ENCODE measurements around the gene CEMP1. TPM values are rescaled to one million over a fixed set of nuclear protein-coding genes. Genes with fewer than 3 reads are reported as not detected.

The CEMP1 gene
- total RNA-seq, 5 donors from 2014 or later (not counting 1 experiment from before 2014, with no cell fraction given) = 0.26 to 3.1 (median 1.1) TPM; not detected in 1

DNA sequence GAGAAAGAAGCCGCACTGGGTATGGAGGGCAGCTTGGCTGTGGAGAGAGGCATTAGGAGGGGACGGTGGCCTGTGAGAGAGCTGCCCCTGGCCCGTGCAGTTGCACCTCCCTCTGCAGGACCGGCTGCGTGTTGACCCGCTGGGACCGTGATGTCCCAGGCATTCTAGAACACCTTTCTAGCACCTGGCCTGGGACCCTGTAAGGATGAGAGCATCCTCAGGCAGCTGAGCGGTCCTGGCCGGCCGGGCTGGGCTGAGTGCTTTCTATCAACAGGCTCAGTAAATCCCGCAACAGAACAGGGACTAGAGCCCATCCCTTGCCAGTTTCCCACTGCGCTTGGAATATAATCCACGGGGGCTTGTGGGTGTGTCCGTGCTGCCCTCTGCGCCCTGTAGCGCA, 41.6 kb downstream of the CEMP1 start:
- peaks cover 11 to 19% (median 11%) of the 10 kb centered on the region in 3 donors for H3K4me1 Mint-ChIP-seq
- 96% methylated on average over 15 of the region's 16 CpGs for WGBS (ENCODE audit: insufficient coverage)
- POLR2A ChIA-PET = no interaction called here
- Histone ChIP-seq H3K36me3 (ENCODE audit: control insufficient read depth in 2 of 2, extremely low read depth in 1 of 2, insufficient read depth in 1 of 2, low read length in 1 of 2) (peaks cover 0 to 4% of the 10 kb centered on the region in 2 donors), H3K9me3 (no peaks in the 10 kb centered on the region), H3K27me3 (replicated peaks in 1 of 2; ENCODE audit: control insufficient read depth in 2 of 2, extremely low read depth in 1 of 2, insufficient read depth in 2 of 2, low read length in 1 of 2) (peaks cover 0 to 4% of the 10 kb centered on the region in 2 experiments), H3K27ac (ENCODE audit: low read length) (no peak overlapping the region), H3K4me1 (ENCODE audit: control insufficient read depth in 1 of 2, extremely low read depth in 1 of 2, insufficient read depth in 2 of 2, low read length in 2 of 2) (peaks cover 5 to 23% of the 10 kb centered on the region in 2 experiments), H3K4me3 (ENCODE audit: control insufficient read depth in 1 of 2, extremely low read depth in 1 of 2, low read length in 1 of 2) (no peak overlapping the region)
- H3K27me3 Mint-ChIP-seq = no peaks in the 10 kb centered on the region
- H3K9me3 Mint-ChIP-seq = no peaks in the 10 kb centered on the region
- CTCF ChIA-PET = no interaction called here
- no peak overlapping the region for H3K4me3 Mint-ChIP-seq
- no peak for DNase-seq
- H3K27ac Mint-ChIP-seq = no peak overlapping the region
- H3K36me3 Mint-ChIP-seq = no peaks in the 10 kb centered on the region
- ATAC-seq (replicated peaks in 1 of 4) = no peak

DNA sequence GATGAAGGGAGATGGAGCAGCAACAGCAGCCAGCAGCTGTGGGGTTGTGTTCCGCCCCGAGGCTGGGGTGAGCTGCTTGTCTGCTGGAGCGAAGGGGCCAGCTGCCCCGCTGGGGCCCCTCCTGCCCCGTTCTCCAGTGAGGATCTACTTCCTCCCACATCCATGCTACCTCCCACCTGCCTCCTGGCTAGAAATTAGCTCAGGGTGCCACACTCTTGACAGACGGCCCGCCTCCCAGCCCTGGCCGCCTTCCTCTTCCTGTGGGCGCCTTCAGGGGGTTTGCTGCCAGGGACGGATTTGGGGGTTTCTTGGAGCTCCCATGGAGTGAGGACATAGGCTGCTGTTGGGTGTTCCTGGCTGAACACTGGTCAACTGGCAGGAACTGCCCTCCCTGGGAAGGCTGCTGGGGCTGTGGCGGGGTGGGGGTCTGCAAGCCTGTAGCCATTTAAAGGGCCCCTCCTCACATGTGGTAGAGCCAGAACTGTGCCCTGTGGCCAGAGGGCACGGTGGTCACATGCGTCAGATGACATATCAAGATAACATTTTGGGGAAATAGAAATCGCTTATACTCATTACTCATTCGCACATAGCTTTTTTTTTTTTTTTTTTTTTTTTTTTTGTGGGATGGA, 43.2 kb downstream of the CEMP1 start:
- H3K4me1 ChIP-seq (ENCODE audit: control insufficient read depth in 1 of 2, extremely low read depth in 1 of 2, insufficient read depth in 2 of 2, low read length in 2 of 2) = peaks cover 5 to 23% of the 10 kb centered on the region in 2 experiments
- peaks cover 0 to 4% of the 10 kb centered on the region in 2 experiments for H3K27me3 ChIP-seq (replicated peaks in 1 of 2; ENCODE audit: control insufficient read depth in 2 of 2, extremely low read depth in 1 of 2, insufficient read depth in 2 of 2, low read length in 1 of 2)
- no peak overlapping the region for H3K4me3 ChIP-seq (ENCODE audit: control insufficient read depth in 1 of 2, extremely low read depth in 1 of 2, low read length in 1 of 2)
- H3K27me3 Mint-ChIP-seq = no peaks in the 10 kb centered on the region
- 78% methylated on average over 4 of the region's 15 CpGs for WGBS (ENCODE audit: insufficient coverage)
- H3K4me3 Mint-ChIP-seq = peak overlapping the region in 1 of 3 donors; percentile 42
- POLR2A ChIA-PET = interaction anchor here in 1 of 2 donors (0.6 kb wide), 1 partner anchor 333 kb away, joined by 3 read pairs; the partner anchor contains the start of gene TRAF7
- DNase-seq (no peak), ATAC-seq (replicated peaks in 1 of 4) (no peak)
- H3K4me1 Mint-ChIP-seq = peaks cover 11 to 19% (median 11%) of the 10 kb centered on the region in 3 donors
- no peak overlapping the region for H3K27ac ChIP-seq (ENCODE audit: low read length)
- H3K9me3 Mint-ChIP-seq = no peaks in the 10 kb centered on the region
- H3K27ac Mint-ChIP-seq = no peak overlapping the region
- peaks cover 0 to 4% of the 10 kb centered on the region in 2 donors for H3K36me3 ChIP-seq (ENCODE audit: control insufficient read depth in 2 of 2, extremely low read depth in 1 of 2, insufficient read depth in 1 of 2, low read length in 1 of 2)
- H3K9me3 ChIP-seq = no peaks in the 10 kb centered on the region
- H3K36me3 Mint-ChIP-seq = no peaks in the 10 kb centered on the region
- CTCF ChIA-PET = interaction anchor here in 1 of 2 donors (0.6 kb wide), 2 partner anchors 94 to 286 kb away, joined by 3 to 4 read pairs; no protein-coding TSS in a partner anchor

DNA sequence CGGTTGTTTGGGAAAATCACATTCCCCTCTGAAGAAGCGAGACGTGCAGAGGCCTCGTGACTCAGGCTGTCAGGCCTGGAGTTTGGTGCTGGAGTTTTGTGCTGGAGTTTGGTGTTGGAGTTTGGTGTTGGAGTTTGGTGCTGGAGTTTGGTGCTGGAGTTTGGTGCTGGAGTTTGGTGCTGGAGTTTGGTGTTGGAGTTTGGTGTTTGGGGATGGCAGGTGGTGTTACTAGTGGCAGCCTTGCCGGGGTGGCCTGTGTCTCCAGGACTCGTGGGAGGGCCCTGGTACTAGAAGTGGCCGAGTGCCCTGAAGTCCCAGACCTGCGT, 43.7 kb downstream of the CEMP1 start:
- WGBS (ENCODE audit: insufficient coverage) = 61% methylated on average over 8 of the region's 8 CpGs
- Histone ChIP-seq H3K36me3 (ENCODE audit: control insufficient read depth in 2 of 2, extremely low read depth in 1 of 2, insufficient read depth in 1 of 2, low read length in 1 of 2) (peaks cover 0 to 4% of the 10 kb centered on the region in 2 donors), H3K9me3 (no peaks in the 10 kb centered on the region), H3K4me3 (ENCODE audit: control insufficient read depth in 1 of 2, extremely low read depth in 1 of 2, low read length in 1 of 2) (no peak overlapping the region), H3K27ac (ENCODE audit: low read length) (peak overlapping the region; percentile 53), H3K4me1 (ENCODE audit: control insufficient read depth in 1 of 2, extremely low read depth in 1 of 2, insufficient read depth in 2 of 2, low read length in 2 of 2) (peaks cover 5 to 23% of the 10 kb centered on the region in 2 experiments), H3K27me3 (replicated peaks in 1 of 2; ENCODE audit: control insufficient read depth in 2 of 2, extremely low read depth in 1 of 2, insufficient read depth in 2 of 2, low read length in 1 of 2) (peaks cover 0 to 4% of the 10 kb centered on the region in 2 experiments)
- Mint-ChIP-seq H3K27me3 (no peaks in the 10 kb centered on the region), H3K9me3 (no peaks in the 10 kb centered on the region), H3K4me3 (peak overlapping the region in 2 of 3 donors; percentile 42 to 49), H3K4me1 (peaks cover 11 to 19% (median 13%) of the 10 kb centered on the region in 3 donors), H3K27ac (peak overlapping the region; percentile 68 to 85), H3K36me3 (no peaks in the 10 kb centered on the region)
- ChIA-PET CTCF (no interaction called here), POLR2A (no interaction called here)
- DNase-seq (no peak), ATAC-seq (replicated peaks in 1 of 4) (no peak)

DNA sequence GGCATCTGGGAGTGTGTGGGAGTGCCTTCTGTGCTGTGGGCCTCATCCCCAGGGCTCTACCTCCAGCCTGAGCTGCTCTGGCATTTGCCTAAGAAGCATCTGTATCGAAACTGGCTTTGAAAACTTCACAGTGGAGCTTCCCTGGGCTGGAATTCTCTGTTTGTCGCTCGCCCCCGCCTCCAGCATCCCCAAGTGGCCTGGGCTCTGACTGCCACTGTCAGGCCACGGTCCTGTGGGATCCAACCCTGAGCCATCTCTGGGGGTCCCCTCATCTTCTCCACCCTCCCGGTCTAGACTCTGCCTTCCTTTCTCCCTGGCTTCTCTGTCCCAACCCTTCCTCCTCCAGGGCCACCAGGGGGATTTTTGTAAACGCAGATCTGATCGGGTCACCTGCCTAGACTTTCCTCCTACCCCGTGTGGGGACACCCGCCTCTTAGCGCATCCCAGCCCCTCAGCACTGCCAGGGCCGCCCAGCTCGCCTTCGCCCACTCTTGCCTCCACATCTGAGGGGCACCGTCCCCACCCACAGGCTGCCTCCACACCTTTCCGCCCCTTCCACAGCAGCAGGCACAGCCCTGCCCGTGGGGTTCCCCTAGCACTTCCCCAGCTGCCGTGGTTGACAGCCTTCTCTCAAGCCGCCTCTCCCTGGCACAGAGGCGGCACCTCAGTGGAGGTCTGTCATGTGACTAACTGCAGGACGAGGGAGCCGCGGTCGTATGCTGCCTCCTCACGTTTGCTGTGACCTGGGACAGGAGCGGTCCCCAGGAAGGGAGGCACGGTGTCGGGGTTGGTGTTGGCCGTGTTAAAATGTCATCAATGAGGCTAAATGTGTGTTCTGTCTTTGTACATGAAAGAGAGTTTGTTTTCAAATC, 44.3 kb downstream of the CEMP1 start:
- peak overlapping the region; percentile 53 for H3K27ac ChIP-seq (ENCODE audit: low read length)
- Mint-ChIP-seq H3K36me3 (no peaks in the 10 kb centered on the region), H3K27ac (peak overlapping the region; percentile 68 to 85), H3K27me3 (no peaks in the 10 kb centered on the region), H3K9me3 (no peaks in the 10 kb centered on the region), H3K4me3 (peak overlapping the region in 2 of 3 donors; percentile 42 to 49), H3K4me1 (peaks cover 12 to 19% (median 19%) of the 10 kb centered on the region in 3 donors)
- H3K27me3 ChIP-seq (replicated peaks in 1 of 2; ENCODE audit: control insufficient read depth in 2 of 2, extremely low read depth in 1 of 2, insufficient read depth in 2 of 2, low read length in 1 of 2) = peaks cover 0 to 4% of the 10 kb centered on the region in 2 experiments
- peak overlapping the region in 1 of 2 donors; percentile 7 for H3K4me3 ChIP-seq (ENCODE audit: control insufficient read depth in 1 of 2, extremely low read depth in 1 of 2, low read length in 1 of 2)
- 25% methylated on average over 28 of the region's 29 CpGs for WGBS (ENCODE audit: insufficient coverage)
- peaks cover 5 to 23% of the 10 kb centered on the region in 2 experiments for H3K4me1 ChIP-seq (ENCODE audit: control insufficient read depth in 1 of 2, extremely low read depth in 1 of 2, insufficient read depth in 2 of 2, low read length in 2 of 2)
- ATAC-seq (replicated peaks in 1 of 4) = peak; percentile 95 to 99 (median 98)
- peak; percentile 53 to 90 (median 78) for DNase-seq
- peaks cover 0 to 4% of the 10 kb centered on the region in 2 donors for H3K36me3 ChIP-seq (ENCODE audit: control insufficient read depth in 2 of 2, extremely low read depth in 1 of 2, insufficient read depth in 1 of 2, low read length in 1 of 2)
- CTCF ChIA-PET = no interaction called here
- H3K9me3 ChIP-seq = no peaks in the 10 kb centered on the region
- POLR2A ChIA-PET = interaction anchor here (0.5 to 0.6 kb wide), 2 partner anchors 74 to 331 kb away, joined by 5 to 9 read pairs; partner anchors contain the start of gene TRAF7 (in 1 of the 2)

DNA sequence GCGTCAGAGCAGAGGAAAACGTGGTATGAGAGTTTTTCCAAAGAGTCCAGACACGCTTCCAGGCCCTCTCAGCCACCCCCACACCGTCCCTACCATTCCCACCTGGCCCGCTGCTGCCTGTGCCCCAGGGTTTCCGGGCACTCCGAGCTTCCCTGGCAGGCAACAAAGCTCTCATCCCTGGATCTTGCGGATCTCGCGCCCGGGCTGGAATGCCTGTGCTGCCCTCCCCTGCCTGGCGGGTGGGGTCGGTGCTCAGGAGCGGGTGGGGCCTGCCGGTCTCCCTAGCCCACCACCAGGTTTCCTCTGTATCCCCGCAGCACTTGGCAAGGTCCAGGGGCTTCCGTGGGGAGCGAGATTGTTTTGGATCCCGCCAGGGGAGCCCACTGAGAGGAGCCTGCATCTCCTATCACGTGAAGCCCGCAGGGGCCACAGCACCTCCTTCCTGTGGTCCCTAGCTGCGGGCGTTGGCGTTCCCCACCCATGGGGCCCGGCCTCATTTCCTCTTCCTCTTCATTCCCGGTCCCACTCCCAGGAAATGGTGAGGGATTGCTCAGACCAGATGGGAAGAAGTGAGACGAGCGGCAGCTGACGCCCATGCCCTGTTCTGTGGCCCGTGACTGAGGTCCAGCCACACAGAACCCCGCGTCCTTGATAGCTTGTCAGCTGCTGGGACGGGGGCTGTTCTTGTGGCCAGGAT, 45.2 kb downstream of the CEMP1 start:
- 92% methylated on average over 27 of the region's 33 CpGs for WGBS (ENCODE audit: insufficient coverage)
- H3K27me3 Mint-ChIP-seq = no peaks in the 10 kb centered on the region
- no peaks in the 10 kb centered on the region for H3K9me3 Mint-ChIP-seq
- no peak for ATAC-seq (replicated peaks in 1 of 4)
- Histone ChIP-seq H3K9me3 (no peaks in the 10 kb centered on the region), H3K4me1 (ENCODE audit: control insufficient read depth in 1 of 2, extremely low read depth in 1 of 2, insufficient read depth in 2 of 2, low read length in 2 of 2) (peaks cover 5 to 23% of the 10 kb centered on the region in 2 experiments), H3K27me3 (replicated peaks in 1 of 2; ENCODE audit: control insufficient read depth in 2 of 2, extremely low read depth in 1 of 2, insufficient read depth in 2 of 2, low read length in 1 of 2) (peaks cover 0 to 4% of the 10 kb centered on the region in 2 experiments), H3K36me3 (ENCODE audit: control insufficient read depth in 2 of 2, extremely low read depth in 1 of 2, insufficient read depth in 1 of 2, low read length in 1 of 2) (peaks cover 0 to 4% of the 10 kb centered on the region in 2 donors), H3K4me3 (ENCODE audit: control insufficient read depth in 1 of 2, extremely low read depth in 1 of 2, low read length in 1 of 2) (no peak overlapping the region), H3K27ac (ENCODE audit: low read length) (peak overlapping the region; percentile 53)
- CTCF ChIA-PET = no interaction called here
- no peak for DNase-seq
- H3K4me3 Mint-ChIP-seq = no peak overlapping the region
- POLR2A ChIA-PET = interaction anchor here in 1 of 2 donors (0.6 kb wide), 1 partner anchor 330 kb away, joined by 5 read pairs; the partner anchor contains the start of gene TRAF7
- H3K27ac Mint-ChIP-seq = no peak overlapping the region
- no peaks in the 10 kb centered on the region for H3K36me3 Mint-ChIP-seq
- H3K4me1 Mint-ChIP-seq = peaks cover 12 to 19% (median 19%) of the 10 kb centered on the region in 3 donors

Data from T-cell (primary cell).